Endodermal cell (in vitro differentiated cells): ENCODE results near the gene MRPS23. TPM values are rescaled to one million over a fixed set of nuclear protein-coding genes. Genes with fewer than 3 reads are reported as not detected.

Experiments used
- DNase-seq: peaks from one replicate; pipeline ENCODE4 v3.0.0-alpha.2; 2017
- H3K27ac ChIP-seq: 2 replicates; pipeline ENCODE4 v1.5.1; 2013; ENCODE audit warnings: mild to moderate bottlenecking, low read depth, low read length, moderate library complexity
- H3K27me3 ChIP-seq: 2 replicates; pipeline ENCODE4 v1.6.1; 2013; ENCODE audit warnings: mild to moderate bottlenecking, low read length, moderate library complexity; ENCODE audit not compliant: insufficient read depth, control insufficient read depth, poor library complexity, severe bottlenecking
- H3K36me3 ChIP-seq: 2 replicates; pipeline ENCODE4 v1.7.0; 2013; ENCODE audit warnings: mild to moderate bottlenecking, low read length, moderate library complexity; ENCODE audit not compliant: control insufficient read depth, insufficient read depth
- H3K4me1 ChIP-seq: one replicate; pipeline ENCODE4 v1.7.0; 2013; ENCODE audit warnings: low read length; ENCODE audit not compliant: control insufficient read depth, insufficient read depth
- H3K4me3 ChIP-seq: 2 replicates; pipeline ENCODE4 v1.5.1; 2013; ENCODE audit warnings: mild to moderate bottlenecking, low read length, moderate library complexity
- H3K9ac ChIP-seq: 2 replicates; pipeline ENCODE4 v1.6.1; 2013; ENCODE audit warnings: mild to moderate bottlenecking, low read length, moderate library complexity; ENCODE audit not compliant: poor library complexity, severe bottlenecking; ENCODE audit errors: extremely low read depth
- H3K9me3 ChIP-seq: 2 replicates; pipeline ENCODE4 v1.6.1; 2013; ENCODE audit warnings: mild to moderate bottlenecking, low read length, moderate library complexity; ENCODE audit not compliant: control insufficient read depth
- H3K27ac Mint-ChIP-seq: 2 replicates; pipeline ENCODE4 v1.8.0; 2020; ENCODE audit warnings: mixed read lengths
- H3K27me3 Mint-ChIP-seq: 2 replicates; pipeline ENCODE4 v1.8.0; 2021; ENCODE audit warnings: mild to moderate bottlenecking, mixed read lengths; ENCODE audit not compliant: insufficient read depth
- H3K36me3 Mint-ChIP-seq: 2 replicates; pipeline ENCODE4 v1.8.0; 2020; ENCODE audit warnings: low read depth, mixed read lengths
- H3K4me1 Mint-ChIP-seq: 2 replicates; pipeline ENCODE4 v1.8.0; 2020; ENCODE audit warnings: mixed read lengths
- H3K4me3 Mint-ChIP-seq: 2 replicates; pipeline ENCODE4 v1.8.0; 2020; ENCODE audit warnings: mild to moderate bottlenecking, moderate library complexity, mixed read lengths
- H3K9me3 Mint-ChIP-seq: 2 replicates; pipeline ENCODE4 v1.8.0; 2020; ENCODE audit warnings: mild to moderate bottlenecking, mixed read lengths
- CTCF ChIP-seq: fragments of 200-600 bp; sonication (generic); conservative IDR thresholded peaks from 2 replicates; pipeline ENCODE4 v1.5.0; 2021; ENCODE audit warnings: antibody characterized with exemption, mild to moderate bottlenecking
- WGBS, 2 experiments: methylation state at CpG; one replicate each; pipeline versions ENCODE4 v1.1.5 to v1.1.7; 2013; ENCODE audit warnings: missing lambda C conversion rate in 2 of 2, mixed read lengths in 1 of 2; ENCODE audit not compliant: insufficient coverage in 1 of 2, insufficient read length in 1 of 2; 5-methylcytosine and 5-hydroxymethylcytosine counted together
- total RNA-seq, 2 donors: library from RNA; stranded (reverse); fragmentation: NEBNext Ultra II Directional in 1 of 2; extraction: Animal tissue kit (Norgen Biotek cat#: 25700) in 1 of 2; gene quantifications; 2 replicates in 1 of 2; 3 replicates in 1 of 2; pipeline ENCODE4 v1.2.1, GENCODE V29; 2021

Gene MRPS23
- total RNA-seq, 2 donors from 2014 or later = 43.9 to 49.2 TPM

GRCh38 chr17:57869617-57870282 is 19.9 kb upstream of the MRPS23 start:
- TF ChIP-seq CTCF = no peak
- H3K4me1 ChIP-seq = peaks cover 25% of the 10 kb centered on the region
- no peaks in the 10 kb centered on the region for H3K27me3 ChIP-seq
- H3K4me1 Mint-ChIP-seq = peaks cover 42% of the 10 kb centered on the region
- 95 to 96% methylated on average over 5 to 9 of the region's 9 CpGs for WGBS, 2 experiments
- peaks cover 36% of the 10 kb centered on the region for H3K36me3 Mint-ChIP-seq
- H3K4me3 Mint-ChIP-seq = no peak overlapping the region
- no peak overlapping the region for H3K27ac Mint-ChIP-seq
- H3K9me3 ChIP-seq = no peaks in the 10 kb centered on the region
- H3K27ac ChIP-seq = no peak overlapping the region
- peaks cover 8% of the 10 kb centered on the region for H3K9me3 Mint-ChIP-seq
- no peak for DNase-seq
- no peak overlapping the region for H3K9ac ChIP-seq
- no peak overlapping the region for H3K4me3 ChIP-seq
- peaks cover 77% of the 10 kb centered on the region for H3K27me3 Mint-ChIP-seq
- H3K36me3 ChIP-seq = peaks cover 29% of the 10 kb centered on the region

- H3K9me3 Mint-ChIP-seq = peaks cover 8% of the 10 kb centered on the region
- H3K4me1 Mint-ChIP-seq = peaks cover 38% of the 10 kb centered on the region
- no peak for TF ChIP-seq CTCF
- H3K27me3 ChIP-seq = no peaks in the 10 kb centered on the region
- peaks cover 84% of the 10 kb centered on the region for H3K27me3 Mint-ChIP-seq
- H3K9ac ChIP-seq = no peak overlapping the region
- H3K27ac Mint-ChIP-seq = no peak overlapping the region
- peaks cover 29% of the 10 kb centered on the region for H3K36me3 ChIP-seq
- H3K4me1 ChIP-seq = peaks cover 22% of the 10 kb centered on the region
- no peak overlapping the region for H3K4me3 ChIP-seq
- peak overlapping the region; percentile 38 for H3K27ac ChIP-seq
- WGBS, 2 experiments = 93 to 94% methylated on average over 5 to 13 of the region's 13 CpGs
- DNase-seq = no peak
- peaks cover 40% of the 10 kb centered on the region for H3K36me3 Mint-ChIP-seq
- no peak overlapping the region for H3K4me3 Mint-ChIP-seq
- no peaks in the 10 kb centered on the region for H3K9me3 ChIP-seq
These were observed 19.2 kb upstream of the MRPS23 start for GRCh38 chr17:57868910-57869616.

- peaks cover 8% of the 10 kb centered on the region for H3K9me3 Mint-ChIP-seq
- H3K9ac ChIP-seq = no peak overlapping the region
- no peak overlapping the region for H3K4me3 ChIP-seq
- H3K27ac Mint-ChIP-seq = no peak overlapping the region
- no peaks in the 10 kb centered on the region for H3K27me3 ChIP-seq
- peaks cover 24% of the 10 kb centered on the region for H3K36me3 ChIP-seq
- H3K27me3 Mint-ChIP-seq = peaks cover 83% of the 10 kb centered on the region
- WGBS, 2 experiments = 52 to 63% methylated on average over 15 to 23 of the region's 23 CpGs
- DNase-seq = peak; percentile 96
- no peaks in the 10 kb centered on the region for H3K9me3 ChIP-seq
- peaks cover 32% of the 10 kb centered on the region for H3K4me1 Mint-ChIP-seq
- peaks cover 40% of the 10 kb centered on the region for H3K36me3 Mint-ChIP-seq
- H3K27ac ChIP-seq = peak overlapping the region; percentile 49
- H3K4me3 Mint-ChIP-seq = no peak overlapping the region
- TF ChIP-seq CTCF = peak; percentile 78
- peaks cover 19% of the 10 kb centered on the region for H3K4me1 ChIP-seq
These were observed 18.4 kb upstream of the MRPS23 start for GRCh38 chr17:57868007-57868909.
